HG02884 (cell line): ENCODE data around the gene R3HDM1.
"Not testable (repeated sequence)": the region's sequence is repeated elsewhere in the genome, so short reads cannot be mapped to it uniquely, and the experiment has no call there.

Source experiments
- ATAC-seq: cut with Tn5 transposase; IDR thresholded peaks from one replicate; pipeline ENCODE4 v1.9.1; 2021; ENCODE audit warnings: mild to moderate bottlenecking, moderate library complexity; ENCODE audit not compliant: unreplicated experiment

The R3HDM1 gene

DNA sequence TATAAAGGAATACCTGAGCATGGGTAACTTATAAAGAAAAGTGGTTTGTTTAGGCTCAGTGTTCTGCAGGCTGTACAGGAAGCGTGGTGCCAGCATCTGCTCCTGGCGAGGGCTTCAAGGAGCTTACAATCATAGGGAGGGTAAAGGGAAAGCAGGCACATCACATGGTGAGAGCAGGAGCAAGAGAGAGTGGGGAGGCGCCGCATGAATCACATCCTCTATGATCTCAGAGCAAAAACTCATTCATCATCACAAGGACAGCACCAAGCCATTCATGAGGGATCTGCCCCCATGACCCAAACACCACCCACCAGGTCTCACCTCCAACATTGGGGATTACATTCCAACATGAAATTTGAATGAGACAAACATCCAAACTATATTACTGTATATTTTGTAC is 32.5 kb downstream of the R3HDM1 start:
- ATAC-seq, result no peak

DNA sequence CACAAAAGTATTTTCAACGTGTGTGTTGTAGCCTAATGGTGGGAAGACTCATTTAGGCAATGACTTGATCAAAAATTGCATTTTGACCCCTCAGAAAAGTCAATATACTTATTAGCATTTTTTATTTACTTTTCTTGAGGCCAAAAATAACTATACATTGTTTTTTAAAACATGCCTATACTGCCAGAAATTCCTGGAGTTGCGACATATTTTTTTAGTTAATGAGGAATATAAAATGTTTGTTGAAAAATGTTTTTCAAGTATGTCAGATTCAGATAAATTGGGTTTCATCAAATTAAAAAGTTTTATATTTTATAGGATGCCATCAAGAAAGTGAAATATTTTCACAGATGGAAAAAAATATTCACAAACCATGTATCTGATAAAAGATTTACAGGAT is 39.6 kb downstream of the R3HDM1 start:
- no peak for ATAC-seq

DNA sequence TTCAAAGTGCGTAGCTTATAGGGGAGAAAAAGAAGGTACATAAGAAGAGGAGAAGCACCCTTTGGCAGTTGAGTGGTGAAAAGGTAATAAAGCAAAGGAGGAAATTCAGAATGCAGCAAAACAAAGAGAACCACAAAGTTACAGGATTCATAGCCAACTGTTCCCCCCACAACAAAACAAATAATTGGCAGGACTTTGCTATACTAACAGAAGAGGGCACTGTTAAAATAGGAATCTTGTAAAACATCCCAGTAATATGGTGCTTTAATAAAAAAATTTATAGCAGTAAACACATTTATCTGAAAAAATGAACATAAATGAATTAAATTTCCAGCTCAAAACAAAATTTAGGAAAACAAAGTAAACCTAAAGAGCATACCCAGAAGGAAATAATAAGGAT is 42.3 kb downstream of the R3HDM1 start:
- no peak for ATAC-seq

- ATAC-seq, result no peak
Measured at GRCh38 chr2:135581282-135581681, 50.0 kb downstream of the R3HDM1 start.

- no peak for ATAC-seq
Measured at GRCh38 chr2:135582383-135582782, 51.1 kb downstream of the R3HDM1 start.

GRCh38 chr2:135585586-135585985 is 54.3 kb downstream of the R3HDM1 start:
- ATAC-seq, result no peak

- no peak for ATAC-seq
Measured at GRCh38 chr2:135586148-135586547, 54.9 kb downstream of the R3HDM1 start.

- no peak for ATAC-seq
Measured at GRCh38 chr2:135587958-135588357, 56.7 kb downstream of the R3HDM1 start.

DNA sequence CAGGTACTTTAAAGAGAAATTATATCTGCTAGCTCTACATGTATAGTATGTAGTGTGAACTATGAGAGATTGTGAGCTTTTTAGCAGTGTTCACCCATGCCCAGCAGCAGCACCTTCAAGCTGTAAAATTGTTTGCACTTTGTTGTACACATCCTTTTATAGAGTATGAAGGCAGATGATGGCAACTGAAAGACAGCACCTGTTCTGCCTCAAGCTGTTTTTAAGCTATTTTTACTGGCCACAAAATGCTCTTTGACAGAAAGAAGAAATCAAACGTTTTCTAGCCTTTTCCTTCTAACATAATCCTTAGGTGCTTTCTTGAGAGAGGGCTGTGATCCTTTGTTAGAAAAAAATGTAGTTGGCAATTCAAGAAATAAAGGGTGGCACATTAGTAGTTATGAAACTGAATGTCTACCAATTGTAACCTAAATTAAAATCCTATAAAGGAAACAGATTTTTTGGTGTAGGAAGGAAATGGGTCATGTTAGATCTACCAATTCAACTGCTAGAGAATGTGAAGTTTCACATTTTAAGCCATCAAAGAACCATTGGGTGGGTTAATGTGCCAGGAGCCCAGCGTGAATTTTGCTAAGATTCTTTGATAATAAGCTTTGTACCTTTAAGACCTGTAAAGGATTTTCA is 59.5 kb downstream of the R3HDM1 start:
- no peak for ATAC-seq

DNA sequence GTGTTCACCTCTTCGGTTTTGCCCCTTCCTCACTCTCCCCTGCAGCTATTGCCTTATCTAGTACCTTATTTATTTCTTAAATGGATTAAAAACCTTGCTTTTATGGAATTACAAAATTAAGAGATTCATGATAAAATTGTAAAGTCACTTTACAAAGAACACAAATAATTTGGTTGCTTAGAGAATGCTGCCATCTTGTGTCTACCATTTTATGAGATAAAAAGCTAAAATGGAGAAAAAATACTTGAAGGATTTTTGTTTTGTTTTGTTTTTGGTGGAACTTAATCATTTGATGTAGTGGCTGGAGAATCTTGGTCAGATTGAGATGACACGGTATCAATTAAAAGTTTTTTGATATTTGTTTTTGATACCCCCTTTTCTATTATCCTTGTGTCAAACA is 69.6 kb downstream of the R3HDM1 start:
- no peak for ATAC-seq

DNA sequence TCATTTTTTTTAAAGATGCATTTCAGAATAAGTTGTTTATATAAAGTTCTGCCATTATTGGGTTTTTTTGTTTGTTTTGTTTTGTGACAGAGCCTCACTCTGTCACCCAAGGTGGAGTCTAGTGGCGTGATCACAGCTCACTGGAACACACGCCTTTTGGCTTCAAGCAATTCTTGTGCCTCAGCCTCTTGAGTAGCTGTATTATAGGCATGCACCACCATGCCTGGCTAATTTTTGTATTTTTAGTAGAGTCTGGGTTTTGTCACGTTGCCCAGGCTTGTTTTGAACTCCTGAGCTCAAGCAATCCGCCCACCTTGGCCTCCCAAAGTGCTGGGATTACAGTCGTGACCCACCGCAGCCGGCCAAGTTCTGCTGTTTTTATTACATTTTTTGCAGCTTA is 72.3 kb downstream of the R3HDM1 start:
- ATAC-seq, result no peak

DNA sequence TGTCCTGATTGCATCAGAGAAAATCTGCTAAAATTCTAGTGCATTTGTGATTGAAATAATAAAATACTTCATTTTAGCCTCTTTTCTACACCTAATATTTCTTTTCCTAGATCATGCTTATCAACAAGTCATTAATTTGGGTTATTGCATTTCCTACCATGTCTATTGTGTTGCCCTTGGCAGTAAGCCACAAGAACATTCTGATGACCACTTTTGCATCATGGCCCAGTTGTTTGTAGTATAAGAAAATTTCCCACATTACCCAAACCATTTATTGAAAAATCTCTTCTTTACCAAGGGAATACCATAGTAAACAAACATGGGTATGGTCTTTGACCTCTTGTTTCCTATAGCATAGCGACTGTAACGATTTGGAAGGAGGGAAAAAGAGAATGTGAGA is 76.3 kb downstream of the R3HDM1 start:
- ATAC-seq, result no peak

DNA sequence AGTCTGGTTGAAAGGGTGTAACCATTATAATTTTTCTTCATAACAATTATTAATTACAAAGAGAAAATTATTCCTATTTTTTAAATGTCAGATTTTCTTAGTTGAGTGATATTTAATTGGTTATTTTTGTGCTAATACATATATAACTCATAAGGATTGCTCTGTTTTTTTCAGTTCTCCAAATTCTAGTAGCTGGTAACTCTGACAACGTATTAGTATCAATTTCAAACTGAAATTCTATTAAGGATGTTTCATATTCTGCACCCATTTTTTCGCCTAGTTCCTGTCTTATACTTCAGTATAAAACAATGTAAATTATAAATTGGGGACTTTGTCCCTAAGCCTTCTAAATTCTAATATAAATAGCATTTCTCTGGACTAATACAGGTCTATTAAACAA is 81.0 kb downstream of the R3HDM1 start:
- no peak for ATAC-seq

GRCh38 chr2:135615404-135615803 is 84.1 kb downstream of the R3HDM1 start:
- ATAC-seq, result no peak

GRCh38 chr2:135617501-135618015 is 86.3 kb downstream of the R3HDM1 start:
- ATAC-seq, result no peak

GRCh38 chr2:135620198-135620597 is 88.9 kb downstream of the R3HDM1 start:
- no peak for ATAC-seq

DNA sequence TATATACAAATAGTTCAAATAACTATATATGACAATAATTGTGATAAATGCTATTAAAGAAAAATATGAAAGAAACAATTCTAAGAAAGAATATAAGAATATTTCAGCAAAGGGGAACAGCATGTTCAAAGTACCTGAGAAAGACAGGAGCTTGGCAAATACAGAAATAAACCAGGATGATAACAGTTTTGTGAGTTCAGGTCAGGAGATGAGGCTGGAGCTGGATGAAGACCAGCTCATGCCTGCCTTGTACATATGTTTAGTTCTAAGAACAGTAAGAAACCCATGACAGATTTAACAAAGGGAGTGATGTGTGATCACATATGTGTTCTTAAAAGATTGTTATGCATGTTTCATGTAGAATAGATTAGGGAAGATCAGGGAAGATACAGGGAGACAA is 98.2 kb downstream of the R3HDM1 start:
- no peak for ATAC-seq

DNA sequence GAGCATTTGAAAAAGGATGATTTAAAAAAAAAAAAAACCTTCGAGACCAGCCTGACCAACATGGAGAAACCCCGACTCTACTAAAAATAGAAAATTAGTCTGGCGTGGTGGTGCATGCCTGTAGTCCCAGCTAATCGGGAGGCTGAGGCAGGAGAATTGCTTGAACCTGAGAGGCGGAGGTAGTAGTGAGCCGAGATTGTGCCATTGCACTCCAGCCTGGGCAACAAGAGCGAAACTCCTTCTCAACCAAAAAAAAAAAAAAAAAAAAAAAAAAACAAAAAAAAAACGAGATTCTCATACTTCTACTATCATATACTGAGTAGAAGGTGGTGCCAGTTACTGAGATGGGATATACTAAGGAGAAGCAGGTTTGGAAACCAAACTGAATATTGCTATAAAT is 98.8 kb downstream of the R3HDM1 start:
- ATAC-seq, result not testable (repeated sequence)

DNA sequence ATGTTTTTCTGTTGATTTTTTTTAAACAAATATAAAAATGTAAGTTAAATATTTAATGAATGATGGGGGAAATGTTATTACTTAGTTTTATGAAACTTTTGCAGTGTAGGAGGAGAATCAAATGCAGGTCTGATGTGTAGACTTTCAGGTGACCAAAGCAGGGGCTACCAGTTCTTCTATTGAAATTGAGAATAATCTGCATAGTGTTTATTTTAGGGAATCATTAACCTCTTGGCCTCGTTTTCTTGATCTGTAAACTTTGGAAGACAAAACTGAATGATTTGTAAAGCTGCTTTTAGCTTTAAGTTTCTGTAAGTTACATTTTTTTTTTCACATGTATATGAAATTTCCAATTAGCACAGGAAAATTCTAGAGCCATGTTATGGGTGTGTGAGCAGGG is 99.2 kb downstream of the R3HDM1 start:
- no peak for ATAC-seq

DNA sequence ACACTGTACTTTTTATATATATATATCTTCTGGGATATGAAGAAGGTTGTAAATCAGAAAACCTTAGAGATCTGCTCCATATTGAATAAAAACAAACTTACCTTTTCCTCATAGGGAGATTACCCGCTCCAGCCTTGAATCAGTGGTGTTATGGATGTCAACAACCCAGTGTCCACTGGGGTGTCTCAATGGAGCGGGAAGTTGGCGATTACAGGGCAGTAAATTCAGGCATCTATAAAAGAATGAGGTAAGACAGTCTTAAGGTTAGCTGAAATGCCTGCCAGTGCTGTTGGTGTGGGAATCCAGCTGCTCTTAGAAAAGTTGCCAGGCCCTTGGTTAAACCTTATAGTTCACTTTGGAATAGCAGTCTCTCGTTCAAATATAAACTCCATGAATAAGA is 102.3 kb downstream of the R3HDM1 start:
- no peak for ATAC-seq

DNA sequence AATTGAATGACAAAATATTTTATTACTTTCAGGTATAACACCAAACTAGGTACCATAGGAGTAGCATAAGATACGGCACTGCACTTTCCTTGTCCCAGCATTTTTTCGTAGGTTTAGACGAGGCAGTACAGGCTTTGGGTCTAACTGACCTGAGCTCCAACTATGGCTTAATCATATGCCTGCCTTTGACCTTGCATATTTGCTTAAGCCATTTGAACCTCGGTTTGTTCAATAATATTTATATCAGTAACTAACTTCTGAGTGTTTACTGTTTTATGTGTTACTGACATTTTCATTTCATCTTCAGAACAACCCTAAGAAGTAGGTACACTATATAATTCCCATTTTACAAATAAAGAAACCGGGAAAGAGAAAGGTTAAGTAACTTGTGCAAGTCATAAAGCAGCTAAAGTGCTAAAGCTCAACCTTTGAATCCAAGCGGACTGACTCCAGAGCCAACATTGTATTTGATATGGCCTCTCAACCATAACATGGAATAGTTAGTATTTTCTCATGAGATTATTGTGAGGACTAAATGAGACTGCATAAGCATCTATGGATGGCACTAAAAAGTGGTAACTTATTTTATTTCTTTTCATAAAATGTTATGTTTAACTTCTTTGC is 104.0 kb downstream of the R3HDM1 start:
- no peak for ATAC-seq

- no peak for ATAC-seq
Measured at GRCh38 chr2:135636982-135637381, 105.7 kb downstream of the R3HDM1 start.
